ENCODE data around the gene AOPEP. TPM values are rescaled to one million over a fixed set of nuclear protein-coding genes. Genes with fewer than 3 reads are reported as not detected.

The AOPEP gene
- total RNA-seq, 1 experiment from 2014 or later, result 89.5 TPM

- no TSS peak for BruUV-seq (replicated peaks)
These were observed 394.4 kb downstream of the AOPEP start for GRCh38 chr9:95120781-95121370.

GRCh38 chr9:95124582-95125367 lies 398.3 kb downstream of the AOPEP start:
- Mint-ChIP-seq H3K9me3 (ENCODE audit: low read depth, unreplicated experiment) (no peaks in the 10 kb centered on the region), H3K27ac (ENCODE audit: unreplicated experiment) (no peak overlapping the region), H3K36me3 (ENCODE audit: insufficient read depth, unreplicated experiment) (no peaks in the 10 kb centered on the region), H3K4me3 (ENCODE audit: low read depth, unreplicated experiment) (no peak overlapping the region), H3K4me1 (ENCODE audit: low read depth, unreplicated experiment) (peaks cover 3% of the 10 kb centered on the region), H3K27me3 (ENCODE audit: unreplicated experiment) (no peaks in the 10 kb centered on the region)
- intact Hi-C loops (cut with micrococcal nuclease; ENCODE audit: unreplicated experiment), result loop anchor here (5.0 kb wide), 1 partner anchor 457 kb away; no protein-coding TSS in a partner anchor
- DNase-seq, result no peak
- TF ChIP-seq CTCF (IDR thresholded peaks at IDR 0.05; ENCODE audit: unreplicated experiment), result no peak
- no TSS peak for BruUV-seq (replicated peaks)
- CTCF ChIA-PET, result interaction anchor here (0.9 kb wide), 1 partner anchor 444 kb away, joined by 3 read pairs; no protein-coding TSS in a partner anchor

More at GRCh38 chr9:95120781-95121370, 394.4 kb downstream of the AOPEP start:
- CTCF ChIA-PET, result no interaction called here
- intact Hi-C loops (cut with micrococcal nuclease; ENCODE audit: unreplicated experiment), result no loop called here
- Mint-ChIP-seq H3K36me3 (ENCODE audit: insufficient read depth, unreplicated experiment) (no peaks in the 10 kb centered on the region), H3K27ac (ENCODE audit: unreplicated experiment) (no peak overlapping the region), H3K4me3 (ENCODE audit: low read depth, unreplicated experiment) (no peak overlapping the region), H3K4me1 (ENCODE audit: low read depth, unreplicated experiment) (no peaks in the 10 kb centered on the region), H3K27me3 (ENCODE audit: unreplicated experiment) (no peaks in the 10 kb centered on the region), H3K9me3 (ENCODE audit: low read depth, unreplicated experiment) (no peaks in the 10 kb centered on the region)
- DNase-seq, result no peak
- no peak for TF ChIP-seq CTCF (IDR thresholded peaks at IDR 0.05; ENCODE audit: unreplicated experiment)

DNA sequence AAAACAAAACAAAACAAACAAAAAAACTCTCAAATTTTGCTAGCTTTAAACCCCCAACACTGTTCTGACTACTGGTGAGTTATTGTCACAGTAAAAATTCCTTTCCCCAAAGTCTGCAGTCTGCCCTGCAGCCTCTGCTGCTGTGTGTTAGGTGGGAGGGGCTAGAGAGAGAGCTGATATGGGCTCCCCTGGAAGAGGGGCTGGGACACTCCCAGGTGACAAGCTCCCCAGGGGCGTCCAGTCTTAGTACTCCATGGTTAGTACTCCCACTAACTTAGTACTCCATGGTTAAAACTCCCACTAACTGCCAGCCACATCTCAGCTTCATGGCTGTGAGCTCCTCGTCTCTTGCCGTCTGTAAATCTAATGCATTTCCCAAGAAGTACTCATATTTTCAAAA lies 399.2 kb downstream of the AOPEP start:
- no peaks in the 10 kb centered on the region for H3K27me3 Mint-ChIP-seq (ENCODE audit: unreplicated experiment)
- H3K9me3 Mint-ChIP-seq (ENCODE audit: low read depth, unreplicated experiment), result no peaks in the 10 kb centered on the region
- no TSS peak for BruUV-seq (replicated peaks)
- no peak overlapping the region for H3K27ac Mint-ChIP-seq (ENCODE audit: unreplicated experiment)
- intact Hi-C loops (cut with micrococcal nuclease; ENCODE audit: unreplicated experiment), result loop anchor here (5.0 kb wide), 1 partner anchor 458 kb away; no protein-coding TSS in a partner anchor
- no peak for TF ChIP-seq CTCF (IDR thresholded peaks at IDR 0.05; ENCODE audit: unreplicated experiment)
- H3K4me1 Mint-ChIP-seq (ENCODE audit: low read depth, unreplicated experiment), result peaks cover 10% of the 10 kb centered on the region
- CTCF ChIA-PET, result interaction anchor here (0.8 to 0.9 kb wide), 2 partner anchors 342 to 445 kb away, joined by 3 read pairs; no protein-coding TSS in a partner anchor
- no peak for DNase-seq
- H3K4me3 Mint-ChIP-seq (ENCODE audit: low read depth, unreplicated experiment), result no peak overlapping the region
- H3K36me3 Mint-ChIP-seq (ENCODE audit: insufficient read depth, unreplicated experiment), result peaks cover 5% of the 10 kb centered on the region

DNA sequence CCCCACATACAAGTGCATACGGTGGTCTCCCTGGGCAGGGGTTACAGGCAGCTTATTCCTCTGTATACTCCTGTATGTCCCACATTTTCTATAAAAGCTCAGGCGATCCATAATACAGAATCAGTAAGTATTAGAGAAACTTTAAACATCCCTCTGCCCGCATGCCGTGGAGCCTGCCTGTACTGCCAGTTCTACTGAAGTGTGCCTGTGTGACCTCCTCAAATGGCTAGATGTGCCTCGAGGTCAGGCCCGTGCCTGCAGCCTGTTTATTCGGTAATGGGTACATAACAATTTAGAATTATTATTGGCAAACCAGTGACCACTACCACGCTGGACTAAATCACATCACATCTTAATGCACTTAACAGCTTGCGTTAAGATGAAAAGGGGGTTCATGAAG lies 400.2 kb downstream of the AOPEP start:
- Mint-ChIP-seq H3K9me3 (ENCODE audit: low read depth, unreplicated experiment) (no peaks in the 10 kb centered on the region), H3K36me3 (ENCODE audit: insufficient read depth, unreplicated experiment) (peaks cover 5% of the 10 kb centered on the region), H3K4me3 (ENCODE audit: low read depth, unreplicated experiment) (no peak overlapping the region), H3K4me1 (ENCODE audit: low read depth, unreplicated experiment) (peaks cover 19% of the 10 kb centered on the region), H3K27ac (ENCODE audit: unreplicated experiment) (no peak overlapping the region), H3K27me3 (ENCODE audit: unreplicated experiment) (no peaks in the 10 kb centered on the region)
- BruUV-seq (replicated peaks), result no TSS peak
- CTCF ChIA-PET, result interaction anchor here (1.5 kb wide), 1 partner anchor 327 kb away, joined by 3 read pairs; no protein-coding TSS in a partner anchor
- DNase-seq, result no peak
- intact Hi-C loops (cut with micrococcal nuclease; ENCODE audit: unreplicated experiment), result loop anchor here (5.0 kb wide), 1 partner anchor 459 kb away; no protein-coding TSS in a partner anchor
- no peak for TF ChIP-seq CTCF (IDR thresholded peaks at IDR 0.05; ENCODE audit: unreplicated experiment)
